Prostate gland (tissue), 2 donors: ENCODE results near the gene LARP6.

Experiments
- POLR2A ChIP-seq: fragments of 450-650 bp; IDR thresholded peaks from one replicate; pipeline ENCODE4 v1.6.1; 2016; ENCODE audit warnings: antibody characterized with exemption, mild to moderate bottlenecking
- POLR2AphosphoS5 ChIP-seq: sonication (generic); formaldehyde crosslinking; IDR thresholded peaks from one replicate; pipeline ENCODE4 v1.6.1; 2017; ENCODE audit warnings: antibody characterized with exemption
- TF ChIP-seq, protein P1 (sequence below), 4 experiments: fragments of 200-600 bp in 2 of 4; fragments of 450-650 bp in 2 of 4; sonication (generic) in 2 of 4; IDR thresholded peaks; 1 replicate in 3 of 4; 2 replicates in 1 of 4; pipeline ENCODE4 v1.5.1; 2016 to 2019; ENCODE audit warnings: antibody characterized with exemption in 4 of 4, mild to moderate bottlenecking in 2 of 4, moderate library complexity in 2 of 4

- TF ChIP-seq, protein P1, sequence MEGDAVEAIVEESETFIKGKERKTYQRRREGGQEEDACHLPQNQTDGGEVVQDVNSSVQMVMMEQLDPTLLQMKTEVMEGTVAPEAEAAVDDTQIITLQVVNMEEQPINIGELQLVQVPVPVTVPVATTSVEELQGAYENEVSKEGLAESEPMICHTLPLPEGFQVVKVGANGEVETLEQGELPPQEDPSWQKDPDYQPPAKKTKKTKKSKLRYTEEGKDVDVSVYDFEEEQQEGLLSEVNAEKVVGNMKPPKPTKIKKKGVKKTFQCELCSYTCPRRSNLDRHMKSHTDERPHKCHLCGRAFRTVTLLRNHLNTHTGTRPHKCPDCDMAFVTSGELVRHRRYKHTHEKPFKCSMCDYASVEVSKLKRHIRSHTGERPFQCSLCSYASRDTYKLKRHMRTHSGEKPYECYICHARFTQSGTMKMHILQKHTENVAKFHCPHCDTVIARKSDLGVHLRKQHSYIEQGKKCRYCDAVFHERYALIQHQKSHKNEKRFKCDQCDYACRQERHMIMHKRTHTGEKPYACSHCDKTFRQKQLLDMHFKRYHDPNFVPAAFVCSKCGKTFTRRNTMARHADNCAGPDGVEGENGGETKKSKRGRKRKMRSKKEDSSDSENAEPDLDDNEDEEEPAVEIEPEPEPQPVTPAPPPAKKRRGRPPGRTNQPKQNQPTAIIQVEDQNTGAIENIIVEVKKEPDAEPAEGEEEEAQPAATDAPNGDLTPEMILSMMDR (IDR thresholded peaks at IDR 0.05): no peak
- TF ChIP-seq POLR2AphosphoS5: no peak
- TF ChIP-seq POLR2A: no peak
These were observed 13.2 kb upstream of the LARP6 start for GRCh38 chr15:70866982-70867641.
